ENCODE data around the gene CFAP97.
"Not testable (repeated sequence)": the region's sequence is repeated elsewhere in the genome, so short reads cannot be mapped to it uniquely, and the experiment has no call there.

Gene CFAP97

DNA sequence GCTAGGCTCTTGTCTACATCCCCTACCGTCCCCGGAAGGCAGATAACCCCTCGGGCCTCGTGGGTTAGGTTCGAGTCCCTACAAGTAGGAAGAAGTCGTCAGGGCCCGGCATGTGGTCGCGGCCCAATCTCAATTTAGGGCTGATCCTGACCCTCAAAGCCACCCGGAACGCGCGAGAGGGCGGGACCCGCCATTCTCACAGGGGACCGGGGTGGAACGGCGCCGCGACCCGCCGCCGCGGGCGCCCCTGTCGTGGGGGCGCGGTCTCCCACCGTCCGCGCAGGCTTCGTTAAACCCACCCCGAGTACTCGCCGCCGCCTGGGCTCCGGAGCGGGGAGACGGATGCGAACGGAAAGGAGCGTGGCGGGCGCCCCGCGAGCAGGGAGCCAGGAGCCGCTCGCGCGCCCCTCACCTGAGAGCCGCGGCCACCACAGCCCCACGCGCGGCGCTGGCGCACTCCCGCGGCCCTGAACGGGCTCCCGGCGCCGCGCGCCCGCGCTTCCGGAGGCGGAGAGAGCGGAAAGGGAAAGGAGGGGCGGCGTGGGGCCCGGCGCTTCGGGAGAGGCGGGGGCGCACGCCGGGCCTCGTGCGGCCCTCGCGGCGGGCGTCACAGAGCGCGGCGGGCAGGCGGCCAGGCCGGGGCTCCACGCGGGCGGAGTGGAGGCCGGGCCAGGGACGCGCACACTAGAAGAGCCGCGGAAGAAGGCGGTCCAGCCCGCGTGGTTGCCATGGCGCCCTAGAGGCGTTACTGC, at the start of gene CFAP97:
CFAP97 (minus strand) TSS at position 515 of the 752 bp plus-strand sequence. CDS start 12,804 bp downstream, outside the sequence.
- DNase-seq = peak; percentile 81

DNA sequence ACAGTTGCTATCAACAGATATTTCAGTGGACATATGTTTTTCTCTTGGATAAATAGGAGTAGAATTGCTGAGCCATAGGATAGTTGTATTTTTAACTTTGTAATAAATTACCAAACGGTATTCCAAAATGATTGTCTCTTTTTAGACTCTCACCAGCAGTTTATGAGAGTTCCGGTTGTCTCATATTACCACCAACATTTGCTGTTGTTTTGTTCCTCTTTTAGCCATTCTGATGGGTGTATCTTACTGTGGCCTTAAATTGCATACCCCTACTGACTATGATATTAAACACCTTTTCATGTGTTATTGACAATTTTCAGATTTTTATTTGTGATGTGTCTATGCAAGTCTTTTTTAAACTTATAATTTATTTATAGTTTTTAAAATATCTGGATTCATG, 45.3 kb upstream of the CFAP97 start:
- no peak for DNase-seq

DNA sequence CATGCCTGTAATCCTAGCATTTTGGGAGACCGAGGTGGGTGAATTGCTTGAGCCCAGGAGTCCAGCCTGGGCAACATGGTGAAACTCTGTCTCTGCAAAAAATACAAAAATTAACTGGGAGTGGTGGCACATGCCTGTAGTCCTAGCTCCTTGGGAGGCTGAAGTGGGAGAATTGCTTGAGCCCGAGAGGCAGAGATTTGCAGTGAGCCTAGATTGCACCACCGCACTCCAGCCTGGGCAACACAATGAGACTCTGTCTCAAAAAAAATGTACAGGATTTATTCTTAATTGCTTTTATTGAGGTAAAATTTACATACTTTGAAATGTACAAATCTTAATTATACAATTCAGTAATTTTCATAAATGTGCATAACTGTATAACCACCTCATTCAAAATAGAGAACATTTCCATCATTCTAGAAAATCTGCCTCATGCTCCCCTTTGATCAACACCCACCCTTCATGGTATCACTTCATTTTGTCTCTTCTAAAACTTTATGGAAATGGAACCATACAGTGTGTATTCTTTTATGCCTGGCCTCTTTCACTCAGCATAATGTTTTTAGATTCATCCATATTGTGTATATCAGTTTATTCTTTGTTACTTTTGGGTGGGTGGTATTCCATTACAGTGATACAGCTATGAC, 44.7 kb upstream of the CFAP97 start:
- no peak for DNase-seq

DNA sequence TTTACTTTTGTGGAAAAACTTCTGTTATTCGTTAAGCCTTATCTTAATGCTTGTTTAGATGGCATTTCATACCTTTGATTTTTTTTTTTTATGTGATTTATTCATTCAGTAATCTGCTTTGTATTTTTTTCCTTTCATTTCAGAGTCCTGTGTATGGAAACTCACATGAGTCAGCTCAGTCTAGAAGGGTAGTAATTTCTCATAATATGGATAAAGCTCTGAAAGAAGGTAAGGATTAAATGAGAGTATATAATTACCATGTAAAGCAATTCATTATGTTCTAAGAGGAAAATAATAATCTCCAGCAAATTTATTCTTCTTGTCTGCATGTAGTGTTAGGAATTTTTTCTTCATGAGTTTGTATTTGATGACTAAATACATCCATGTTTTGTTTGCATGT, 43.4 kb upstream of the CFAP97 start:
- DNase-seq = no peak

DNA sequence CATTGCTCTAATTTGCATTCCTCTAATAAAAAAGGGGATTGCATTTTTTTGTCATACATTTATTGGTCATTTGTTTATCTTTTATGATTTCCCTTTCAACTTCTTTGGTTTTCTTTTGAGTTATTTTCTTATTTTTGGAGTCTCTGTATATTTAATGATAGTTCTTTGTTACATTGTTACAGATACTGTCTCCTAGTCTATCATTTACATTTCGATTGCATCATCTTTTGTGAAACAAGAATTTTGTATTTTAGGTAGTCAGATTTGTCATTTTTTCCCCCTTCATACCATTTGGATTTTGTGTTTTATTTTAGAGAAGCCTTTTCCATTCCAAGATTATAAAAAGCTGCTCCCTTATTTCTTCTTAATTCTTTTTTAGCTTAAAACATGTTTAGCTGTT, 42.7 kb upstream of the CFAP97 start:
- no peak for DNase-seq

DNA sequence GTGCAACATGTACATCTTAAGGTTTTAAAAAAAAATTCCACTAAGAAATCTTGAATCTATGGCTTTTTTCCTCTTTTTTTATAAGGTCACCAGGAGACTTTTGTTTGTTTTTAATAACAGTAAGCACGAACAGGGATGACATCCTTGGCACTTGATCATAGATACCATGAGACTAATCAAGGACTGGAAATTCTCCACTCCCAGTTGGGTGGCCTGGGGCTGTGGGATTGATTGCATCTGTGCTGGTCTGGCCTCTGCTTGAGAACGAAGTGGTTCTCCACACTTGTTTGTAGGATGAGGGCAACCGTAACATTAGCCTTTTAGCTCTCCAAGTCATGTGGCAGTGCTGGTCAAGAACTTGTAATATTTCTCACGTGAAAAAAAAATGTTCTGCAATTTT, 41.0 kb upstream of the CFAP97 start:
- DNase-seq = no peak

DNA sequence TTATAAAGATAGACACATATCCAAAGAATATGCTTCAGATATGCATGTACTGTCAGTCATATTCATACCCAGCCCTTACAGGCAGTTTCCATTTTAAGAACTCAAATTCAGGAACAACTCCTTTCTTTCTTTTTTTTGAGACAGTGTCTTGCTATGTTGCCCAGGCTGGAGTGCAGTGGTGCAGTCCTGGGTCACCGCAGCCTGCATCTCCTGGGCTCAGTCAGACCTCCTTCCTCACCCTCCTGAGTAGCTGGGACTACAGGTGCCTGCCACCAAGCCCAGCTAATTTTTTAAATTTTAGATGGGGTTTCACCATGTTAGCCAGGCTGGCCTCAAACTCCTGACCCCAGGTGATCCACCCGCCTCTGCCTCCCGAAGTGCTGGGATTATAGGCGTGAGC, 40.1 kb upstream of the CFAP97 start:
- no peak for DNase-seq

DNA sequence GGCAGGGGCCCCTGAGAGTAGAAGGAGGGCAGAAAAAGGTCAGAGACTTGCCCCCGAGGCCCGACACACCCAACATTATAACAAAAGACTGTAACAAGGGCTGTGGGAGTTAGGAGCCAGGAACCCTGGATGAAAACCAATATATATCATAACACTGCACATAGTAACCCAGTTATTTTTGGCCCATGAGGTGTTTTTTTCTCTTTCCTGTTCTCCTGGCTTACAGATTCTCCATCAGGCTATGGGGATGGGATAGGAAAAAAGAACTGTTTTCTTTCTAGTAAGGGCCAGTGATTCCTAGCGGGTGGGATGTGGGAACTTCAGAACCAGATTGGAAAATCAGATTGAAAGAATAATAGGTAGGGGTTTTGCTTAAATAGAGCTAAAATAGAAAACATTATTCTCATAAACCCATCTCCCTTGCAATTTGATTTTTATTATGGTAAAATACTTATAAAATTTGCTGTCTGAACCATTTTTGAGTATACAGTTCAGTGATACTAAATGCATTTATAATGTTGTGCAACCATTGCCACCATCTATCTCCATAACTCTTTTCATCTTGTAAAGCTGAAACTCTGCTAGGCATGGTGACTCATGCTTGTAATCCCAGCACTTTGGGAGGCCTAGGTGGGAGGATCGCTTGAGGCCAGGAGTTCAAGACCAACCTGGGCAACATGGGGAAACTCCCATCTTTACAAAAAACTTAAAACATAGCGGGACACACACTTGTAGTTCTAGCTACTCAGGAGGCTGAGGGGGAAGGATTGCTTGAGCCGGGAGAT, 39.1 kb upstream of the CFAP97 start:
- no peak for DNase-seq

DNA sequence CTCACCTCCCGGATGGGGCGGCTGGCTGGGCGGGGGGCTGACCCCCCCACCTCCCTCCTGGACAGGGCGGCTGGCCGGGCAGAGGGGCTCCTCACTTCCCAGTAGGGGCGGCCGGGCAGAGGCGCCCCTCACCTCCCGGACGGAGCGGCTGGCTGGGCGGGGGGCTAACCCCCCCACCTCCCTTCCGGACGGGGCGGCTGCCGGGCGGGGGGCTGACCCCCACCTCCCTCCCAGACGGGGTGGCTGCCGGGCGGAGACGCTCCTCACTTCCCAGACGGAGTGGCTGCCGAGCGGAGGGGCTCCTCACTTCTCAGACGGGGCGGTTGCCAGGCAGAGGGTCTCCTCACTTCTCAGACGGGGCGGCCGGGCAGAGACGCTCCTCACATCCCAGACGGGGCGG, 36.7 kb upstream of the CFAP97 start:
- not testable (repeated sequence) for DNase-seq

DNA sequence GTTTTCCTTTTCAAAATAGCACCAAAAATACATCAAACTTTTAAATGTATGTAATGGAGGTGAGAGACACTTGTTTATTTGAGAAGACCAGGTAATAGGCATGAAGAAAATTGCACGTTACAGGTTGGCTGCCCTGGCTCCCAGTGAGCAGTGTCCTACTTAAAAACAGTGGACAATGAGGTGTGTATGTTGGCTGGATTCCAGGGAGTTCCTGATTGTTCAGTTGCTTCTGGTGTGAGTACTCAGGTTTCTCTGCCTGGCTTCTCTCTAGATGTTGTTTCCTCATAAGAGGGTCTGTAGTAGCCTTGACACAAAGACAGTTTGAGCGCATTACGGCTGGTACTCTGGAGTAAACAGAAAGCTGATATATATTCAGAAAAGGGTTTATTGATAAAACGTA, 35.0 kb upstream of the CFAP97 start:
- DNase-seq = no peak

DNA sequence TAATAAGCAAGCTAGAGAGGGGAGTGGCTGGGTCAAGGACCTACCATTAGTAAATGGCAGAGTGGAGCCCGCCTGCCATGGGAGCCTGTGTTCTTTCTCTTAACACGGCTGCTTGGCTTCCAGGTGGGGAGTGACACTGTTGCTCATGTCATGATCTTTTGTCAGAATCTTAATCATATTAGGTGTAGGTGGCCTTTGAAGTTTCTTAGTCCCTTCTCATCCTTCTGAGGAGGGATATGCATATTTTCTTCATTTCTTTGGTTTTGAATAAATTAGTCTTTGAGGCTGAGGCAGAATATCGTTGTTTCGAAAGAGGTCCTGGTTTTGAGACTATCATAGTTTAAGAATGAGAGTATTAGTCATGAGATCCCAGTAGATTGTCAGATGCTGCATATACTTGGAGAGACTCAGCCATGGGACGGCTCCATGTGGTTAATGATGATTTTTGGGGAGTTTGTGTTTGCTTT, 34.4 kb upstream of the CFAP97 start:
- no peak for DNase-seq

DNA sequence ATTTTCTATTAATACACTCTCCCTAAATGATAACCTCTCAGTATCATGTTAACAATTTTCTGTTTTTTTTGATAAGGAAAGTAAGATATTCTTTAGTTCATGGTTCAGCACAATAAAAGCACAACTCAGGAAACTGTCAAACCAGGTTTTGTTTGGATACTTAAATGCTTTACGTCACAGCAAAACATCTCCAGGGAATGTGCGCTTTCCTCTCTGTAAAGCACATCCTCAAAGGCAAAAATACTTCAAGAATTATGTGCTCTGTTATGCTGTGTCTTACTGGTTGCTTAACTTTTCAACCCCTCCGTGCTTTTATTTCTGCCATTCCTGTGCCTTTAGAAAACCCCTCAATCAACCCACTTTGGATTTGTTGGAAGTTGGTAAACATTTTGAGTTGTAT, 33.4 kb upstream of the CFAP97 start:
- DNase-seq = no peak

DNA sequence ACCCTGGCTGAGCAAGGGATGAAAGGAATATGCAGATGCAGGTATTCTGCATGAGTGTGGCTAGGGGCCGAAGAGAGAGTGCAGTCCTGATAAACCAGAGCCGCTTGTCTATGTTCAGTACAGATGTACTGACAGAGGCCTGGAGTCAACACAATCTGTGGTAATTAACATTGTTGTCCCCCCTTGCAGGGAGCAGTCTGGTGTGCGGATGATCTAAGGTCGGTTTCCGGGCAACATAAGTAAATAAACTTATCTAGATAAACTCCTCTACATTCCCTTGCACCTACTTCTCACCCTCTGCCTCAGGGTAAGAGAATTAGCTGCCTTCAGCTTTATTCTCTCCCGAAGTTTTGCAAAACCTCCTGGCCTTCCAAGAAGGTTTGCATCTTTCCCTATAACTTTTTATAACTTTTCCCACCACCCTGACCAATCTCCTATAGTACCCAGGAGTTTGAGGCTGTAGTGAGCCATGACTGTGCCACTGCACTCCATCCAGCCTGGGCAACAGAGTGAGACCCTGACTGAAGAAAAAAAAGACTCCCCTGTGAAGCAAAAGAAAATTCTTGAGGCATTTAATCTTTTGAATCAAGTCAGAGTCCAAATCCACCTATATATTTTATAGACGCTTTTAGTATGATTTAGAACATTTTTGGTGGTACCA, 32.2 kb upstream of the CFAP97 start:
- DNase-seq = no peak

DNA sequence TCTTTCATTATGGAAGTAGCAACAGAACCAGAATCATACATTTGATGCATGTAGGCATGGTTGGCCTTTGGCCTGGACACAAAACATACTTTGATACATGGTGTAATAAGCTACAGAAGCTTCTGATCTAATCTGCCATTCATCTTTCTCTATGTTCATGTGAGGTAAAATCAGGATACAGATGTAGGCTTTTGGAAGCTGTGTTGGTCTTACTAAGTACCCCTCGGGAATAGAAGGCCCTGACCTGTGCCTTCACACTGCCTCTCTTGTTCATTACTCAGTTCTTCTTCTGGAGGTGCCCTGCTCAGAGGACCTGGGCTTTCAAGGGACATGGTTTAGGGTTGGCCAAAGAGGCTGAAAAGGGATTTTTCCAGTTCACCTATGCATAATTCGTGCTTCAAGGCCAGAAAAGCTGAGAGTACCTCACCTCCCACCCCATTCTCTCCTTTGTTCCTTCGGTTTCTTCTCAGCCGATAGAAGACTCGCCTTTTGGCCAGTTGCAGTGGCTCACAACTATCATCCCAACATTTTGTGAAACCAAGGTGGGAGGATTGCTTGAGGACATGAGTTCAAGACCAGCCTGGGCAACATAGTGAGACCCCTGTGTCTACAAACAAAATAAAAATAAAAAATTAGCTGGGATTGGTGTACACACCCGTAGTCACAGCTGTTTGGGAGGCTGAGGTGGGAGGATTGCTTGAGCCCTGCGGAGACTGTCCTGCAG, 31.5 kb upstream of the CFAP97 start:
- no peak for DNase-seq

DNA sequence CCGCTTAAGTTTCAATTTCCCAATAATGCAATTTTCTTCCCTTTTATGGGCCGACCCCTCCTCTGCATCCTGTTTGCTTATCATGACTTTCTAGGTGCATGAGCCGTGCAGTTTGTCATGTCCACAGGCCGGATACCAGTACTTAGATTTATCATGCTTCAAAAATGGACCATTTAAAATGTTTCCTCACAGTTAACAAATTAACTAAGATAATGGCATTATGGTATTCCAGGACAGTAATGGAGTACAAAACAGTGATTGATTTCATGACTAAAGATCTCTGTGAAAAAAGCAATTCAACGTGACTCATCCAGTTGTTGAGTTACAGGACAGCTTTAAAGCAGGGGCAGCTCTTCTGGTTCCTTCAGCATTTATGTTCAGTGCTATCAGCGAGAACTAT, 28.6 kb upstream of the CFAP97 start:
- DNase-seq = no peak

DNA sequence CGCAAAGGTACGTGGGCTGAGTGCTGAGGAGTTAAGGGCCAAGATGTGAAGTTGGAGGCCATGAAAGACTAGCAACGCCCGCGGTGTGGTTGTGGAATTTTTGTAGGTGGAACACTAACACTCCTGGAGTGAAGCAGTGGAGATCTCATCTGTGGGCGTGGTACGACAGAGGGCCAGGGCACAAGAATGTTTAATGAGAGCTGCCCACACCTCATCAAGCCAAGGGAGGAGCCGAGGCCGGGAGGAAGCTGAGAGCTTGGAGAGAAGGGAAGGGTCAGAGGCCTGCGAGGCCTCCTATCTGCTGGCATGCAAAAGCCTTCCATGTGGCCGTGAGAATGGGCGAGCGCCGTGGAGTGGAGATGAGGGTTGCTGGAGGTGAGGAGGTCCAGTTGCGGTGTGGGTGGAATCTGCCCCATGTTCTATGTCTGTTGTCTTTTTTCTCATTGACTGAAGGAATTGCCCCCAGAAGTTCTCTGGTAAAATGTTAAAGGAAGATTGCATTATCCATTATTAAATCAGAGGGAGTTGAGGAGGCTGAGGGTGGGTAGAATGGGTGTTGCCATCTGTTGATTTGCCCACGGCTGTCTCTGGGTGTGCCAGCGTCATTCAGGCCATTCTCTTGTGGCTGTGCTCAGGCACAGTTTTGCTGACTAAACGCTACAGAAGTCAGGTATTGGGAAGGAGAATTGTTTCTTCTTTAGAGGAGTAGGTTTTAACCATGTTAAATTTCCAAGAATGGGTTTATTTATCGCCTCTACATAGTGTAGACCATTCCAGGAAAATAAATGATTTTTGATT, 25.4 kb upstream of the CFAP97 start:
- no peak for DNase-seq

DNA sequence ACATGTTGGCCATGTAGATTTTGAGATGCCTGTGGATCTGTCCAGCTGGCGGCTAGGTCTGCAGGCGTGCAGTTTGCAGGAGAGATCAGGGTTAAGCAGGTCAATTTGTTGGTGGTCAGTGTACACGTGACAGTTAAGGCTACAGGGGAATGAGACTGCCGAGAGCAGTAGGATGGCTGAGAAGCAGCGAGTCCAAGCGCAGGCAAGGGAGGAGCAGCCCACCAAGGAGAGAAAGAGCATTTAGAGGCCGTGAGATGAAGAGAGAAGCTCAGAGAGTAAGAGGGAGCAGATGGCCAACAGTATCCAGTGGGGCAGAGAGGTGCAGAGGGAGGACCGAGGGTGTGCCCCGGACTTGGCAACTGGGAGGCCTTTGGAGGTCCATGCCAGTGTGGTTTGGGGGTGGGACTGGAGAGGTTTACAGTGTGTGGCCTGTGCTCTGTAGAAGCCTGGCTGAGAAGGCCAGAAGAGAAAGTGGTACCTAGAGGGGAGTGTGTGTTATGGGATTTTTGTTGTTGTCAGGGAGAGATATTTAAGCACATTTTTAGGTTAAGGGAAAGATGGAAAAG, 24.0 kb upstream of the CFAP97 start:
- no peak for DNase-seq

DNA sequence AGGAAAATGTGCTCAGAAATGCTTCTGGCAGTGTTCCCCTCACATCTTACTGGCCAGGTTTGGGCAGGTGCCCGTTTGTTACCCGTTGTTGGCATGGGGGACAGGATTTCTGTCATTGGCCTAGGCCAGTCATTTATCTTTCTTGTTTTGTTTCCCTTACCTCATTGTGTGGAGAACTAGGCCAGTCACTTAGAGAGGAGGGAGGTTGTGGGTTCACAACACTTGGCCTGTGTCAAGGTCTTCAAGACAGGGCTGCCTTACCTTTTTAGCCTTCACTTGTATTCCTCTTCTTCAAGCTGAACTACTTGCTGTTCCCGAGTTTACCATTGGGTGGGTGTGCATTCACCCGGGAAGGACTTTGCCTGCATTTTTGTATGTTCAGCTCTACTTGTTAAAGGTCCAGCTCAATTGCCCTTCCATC, 23.3 kb upstream of the CFAP97 start:
- no peak for DNase-seq

DNA sequence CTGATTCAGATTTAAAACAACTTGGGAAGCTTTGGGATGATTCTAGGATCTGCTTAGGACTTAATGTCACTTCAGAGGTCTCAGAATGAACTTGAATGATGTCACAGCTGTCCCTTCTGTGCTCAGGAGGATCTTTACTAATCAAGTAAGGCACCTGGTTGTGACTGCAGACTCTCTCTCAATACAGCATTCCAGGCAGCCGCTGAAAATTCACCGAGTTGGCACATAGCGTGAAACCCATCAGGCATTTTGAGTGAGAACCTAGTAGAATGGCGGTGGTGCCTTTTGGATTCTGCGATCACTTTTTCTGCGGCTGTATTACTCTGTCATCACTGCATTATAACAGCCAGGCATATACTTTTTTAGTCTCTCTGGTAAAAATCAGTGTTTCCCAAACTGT, 22.1 kb upstream of the CFAP97 start:
- DNase-seq = no peak

DNA sequence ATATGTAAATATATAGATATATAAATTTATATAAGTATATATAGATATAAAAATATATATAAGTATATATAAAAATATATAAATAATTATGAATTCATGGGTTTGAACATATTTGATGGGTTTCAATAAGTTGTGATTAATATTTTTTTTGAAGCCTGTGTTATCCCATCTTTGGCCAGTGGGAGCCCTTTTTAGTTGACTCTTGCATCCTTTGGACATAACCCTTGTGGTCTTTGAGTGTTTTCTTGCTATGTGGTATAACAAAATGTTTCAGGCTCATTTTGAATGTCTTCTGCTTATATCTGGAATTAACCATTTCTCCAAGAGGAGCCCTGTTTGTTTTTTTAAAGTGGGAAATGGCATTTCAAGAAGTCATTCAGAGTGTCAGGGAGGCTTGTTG, 20.8 kb upstream of the CFAP97 start:
- DNase-seq = no peak

DNA sequence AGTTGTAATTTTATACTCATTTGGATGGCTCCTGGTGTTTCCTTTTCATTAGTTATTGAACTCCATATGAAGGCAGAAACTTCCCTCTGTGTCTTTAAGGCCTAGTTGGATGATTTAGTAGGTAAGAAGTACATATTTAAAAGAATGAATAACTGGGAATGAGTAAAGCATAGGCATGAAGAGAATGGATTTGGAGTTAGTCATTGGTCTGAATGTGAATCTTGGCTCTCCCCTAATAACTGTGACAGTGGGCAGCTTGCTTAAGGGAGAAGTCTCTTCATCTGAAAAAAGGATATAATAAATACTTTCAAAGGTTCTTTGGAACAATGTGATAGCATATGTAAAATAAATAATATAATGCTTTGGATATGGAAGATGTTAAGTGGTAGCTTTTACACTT, 18.8 kb upstream of the CFAP97 start:
- DNase-seq = no peak
